ENCODE results near the gene DNPH1.

GRCh38 chr6:43254138-43254817 is 25.0 kb upstream of the DNPH1 start:
- TF ChIP-seq, protein P1, sequence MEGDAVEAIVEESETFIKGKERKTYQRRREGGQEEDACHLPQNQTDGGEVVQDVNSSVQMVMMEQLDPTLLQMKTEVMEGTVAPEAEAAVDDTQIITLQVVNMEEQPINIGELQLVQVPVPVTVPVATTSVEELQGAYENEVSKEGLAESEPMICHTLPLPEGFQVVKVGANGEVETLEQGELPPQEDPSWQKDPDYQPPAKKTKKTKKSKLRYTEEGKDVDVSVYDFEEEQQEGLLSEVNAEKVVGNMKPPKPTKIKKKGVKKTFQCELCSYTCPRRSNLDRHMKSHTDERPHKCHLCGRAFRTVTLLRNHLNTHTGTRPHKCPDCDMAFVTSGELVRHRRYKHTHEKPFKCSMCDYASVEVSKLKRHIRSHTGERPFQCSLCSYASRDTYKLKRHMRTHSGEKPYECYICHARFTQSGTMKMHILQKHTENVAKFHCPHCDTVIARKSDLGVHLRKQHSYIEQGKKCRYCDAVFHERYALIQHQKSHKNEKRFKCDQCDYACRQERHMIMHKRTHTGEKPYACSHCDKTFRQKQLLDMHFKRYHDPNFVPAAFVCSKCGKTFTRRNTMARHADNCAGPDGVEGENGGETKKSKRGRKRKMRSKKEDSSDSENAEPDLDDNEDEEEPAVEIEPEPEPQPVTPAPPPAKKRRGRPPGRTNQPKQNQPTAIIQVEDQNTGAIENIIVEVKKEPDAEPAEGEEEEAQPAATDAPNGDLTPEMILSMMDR (IDR thresholded peaks at IDR 0.05): no peak
- TF ChIP-seq POLR2A (IDR thresholded peaks at IDR 0.05): no peak

Measured in body of pancreas (tissue), 4 donors.